ENCODE results near the gene NUPR2. TPM values are rescaled to one million over a fixed set of nuclear protein-coding genes. Genes with fewer than 3 reads are reported as not detected.
"Not testable (repeated sequence)": the region's sequence is repeated elsewhere in the genome, so short reads cannot be mapped to it uniquely, and the experiment has no call there.

The NUPR2 gene
- total and polyA plus RNA-seq, 5 donors = not detected

GRCh38 chr7:56106108-56107073 is 9.8 kb downstream of the NUPR2 start, which contains the start of gene CHCHD2:
CHCHD2 (minus strand) TSS chr7:56106476; CDS start chr7:56106413, 63 bp downstream.
- peak within 1 kb of the TSS; percentile 97 for H3K4me3 ChIP-seq (ENCODE audit: low read length)
- DNase-seq (peak; percentile 97 to 98 (median 98)), ATAC-seq (peak; percentile 100)
- peak within 1 kb of the TSS; percentile 95 for H3K27ac ChIP-seq (ENCODE audit: low read length)
- intact Hi-C loops (cut with DNase I) = no loop called here
- H3K4me1 ChIP-seq (ENCODE audit: control insufficient read depth, insufficient read depth, low read length) = no peaks in the 10 kb centered on the region
- 3% methylated on average over 57 of the region's 57 CpGs for WGBS
- no peaks in the 10 kb centered on the region for H3K9me3 ChIP-seq (ENCODE audit: control insufficient read depth, low read length)
- no peaks in the 10 kb centered on the region for H3K27me3 ChIP-seq (ENCODE audit: control insufficient read depth, insufficient read depth)

DNA sequence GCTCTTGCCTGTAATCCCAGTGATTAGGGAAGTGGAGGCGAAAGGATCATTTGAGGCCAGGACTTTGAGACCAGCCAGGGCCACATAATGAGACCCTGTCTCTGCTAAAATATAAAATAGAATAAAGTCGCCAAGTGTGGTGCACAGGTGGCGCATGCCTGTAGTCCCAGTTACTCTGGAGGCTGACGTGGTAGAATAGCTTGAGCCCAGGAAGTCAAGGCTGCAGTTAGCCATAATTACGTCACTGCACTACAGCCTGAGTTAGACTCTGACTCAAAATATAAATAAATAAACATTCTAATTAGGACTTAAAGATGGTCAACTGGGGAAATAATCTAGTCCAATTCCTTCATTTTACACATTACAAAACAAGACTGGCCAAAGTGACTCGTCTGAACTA is 10.7 kb downstream of the NUPR2 start:
- H3K4me1 ChIP-seq (ENCODE audit: control insufficient read depth, insufficient read depth, low read length) = no peaks in the 10 kb centered on the region
- H3K27ac ChIP-seq (ENCODE audit: low read length) = no peak overlapping the region
- intact Hi-C loops (cut with DNase I) = no loop called here
- H3K9me3 ChIP-seq (ENCODE audit: control insufficient read depth, low read length) = no peaks in the 10 kb centered on the region
- DNase-seq = no peak
- no peaks in the 10 kb centered on the region for H3K27me3 ChIP-seq (ENCODE audit: control insufficient read depth, insufficient read depth)
- ATAC-seq = peak; percentile 47 to 63
- 22% methylated on average over 6 of the region's 6 CpGs for WGBS
- peak overlapping the region; percentile 97 for H3K4me3 ChIP-seq (ENCODE audit: low read length)

DNA sequence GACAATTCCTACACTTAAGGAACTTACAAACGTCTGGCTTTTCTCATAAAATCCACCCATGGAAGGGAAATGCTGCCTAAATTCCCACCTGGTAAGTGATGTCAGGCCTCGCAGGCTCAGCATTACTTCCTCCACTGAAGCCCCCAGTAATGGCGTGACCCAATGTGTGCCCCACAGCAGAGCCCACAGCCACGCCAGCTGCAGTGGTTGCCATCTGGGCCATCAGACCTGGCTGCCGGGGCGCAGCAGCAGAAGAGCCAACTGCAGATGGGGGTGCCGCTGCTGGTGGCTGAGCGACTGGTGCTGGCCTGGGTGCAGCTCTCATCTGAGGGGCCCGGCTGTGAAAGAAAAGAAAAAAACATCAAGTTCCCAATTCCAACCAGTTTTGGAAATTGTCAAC is 12.1 kb downstream of the NUPR2 start:
- H3K9me3 ChIP-seq (ENCODE audit: control insufficient read depth, low read length); DNase-seq; intact Hi-C loops (cut with DNase I); ATAC-seq; H3K4me1 ChIP-seq (ENCODE audit: control insufficient read depth, insufficient read depth, low read length); H3K27ac ChIP-seq (ENCODE audit: low read length); H3K4me3 ChIP-seq (ENCODE audit: low read length); H3K27me3 ChIP-seq (ENCODE audit: control insufficient read depth, insufficient read depth): not testable (repeated sequence)
- WGBS = 88% methylated on average over 9 of the region's 9 CpGs

- Histone ChIP-seq H3K27ac (ENCODE audit: low read length) (no peak overlapping the region), H3K27me3 (ENCODE audit: control insufficient read depth, insufficient read depth) (no peaks in the 10 kb centered on the region), H3K9me3 (ENCODE audit: control insufficient read depth, low read length) (no peaks in the 10 kb centered on the region), H3K4me1 (ENCODE audit: control insufficient read depth, insufficient read depth, low read length) (peaks cover 1% of the 10 kb centered on the region), H3K4me3 (ENCODE audit: low read length) (no peak overlapping the region)
- intact Hi-C loops (cut with DNase I) = no loop called here
- DNase-seq (no peak), ATAC-seq (no peak)
- 96% methylated on average over 3 of the region's 3 CpGs for WGBS
Observed at GRCh38 chr7:56099653-56100052, 16.6 kb downstream of the NUPR2 start.

GRCh38 chr7:56098187-56099008 is 17.8 kb downstream of the NUPR2 start:
- WGBS = 87% methylated on average over 8 of the region's 8 CpGs
- H3K27ac ChIP-seq (ENCODE audit: low read length); ATAC-seq: not testable (repeated sequence)

GRCh38 chr7:56097700-56098099 is 18.5 kb downstream of the NUPR2 start:
- intact Hi-C loops (cut with DNase I) = no loop called here
- DNase-seq = peak in 1 of 3 donors; percentile 59
- no peaks in the 10 kb centered on the region for H3K9me3 ChIP-seq (ENCODE audit: control insufficient read depth, low read length)
- peak; percentile 36 to 56 for ATAC-seq
- no peaks in the 10 kb centered on the region for H3K27me3 ChIP-seq (ENCODE audit: control insufficient read depth, insufficient read depth)
- no peak overlapping the region for H3K27ac ChIP-seq (ENCODE audit: low read length)
- 53% methylated on average over 5 of the region's 5 CpGs for WGBS
- H3K4me3 ChIP-seq (ENCODE audit: low read length) = no peak overlapping the region
- H3K4me1 ChIP-seq (ENCODE audit: control insufficient read depth, insufficient read depth, low read length) = peaks cover 4% of the 10 kb centered on the region

More at GRCh38 chr7:56098187-56099008, 17.8 kb downstream of the NUPR2 start:
- H3K27me3 ChIP-seq (ENCODE audit: control insufficient read depth, insufficient read depth); H3K4me1 ChIP-seq (ENCODE audit: control insufficient read depth, insufficient read depth, low read length); H3K9me3 ChIP-seq (ENCODE audit: control insufficient read depth, low read length); H3K4me3 ChIP-seq (ENCODE audit: low read length); DNase-seq; intact Hi-C loops (cut with DNase I): not testable (repeated sequence)

DNA sequence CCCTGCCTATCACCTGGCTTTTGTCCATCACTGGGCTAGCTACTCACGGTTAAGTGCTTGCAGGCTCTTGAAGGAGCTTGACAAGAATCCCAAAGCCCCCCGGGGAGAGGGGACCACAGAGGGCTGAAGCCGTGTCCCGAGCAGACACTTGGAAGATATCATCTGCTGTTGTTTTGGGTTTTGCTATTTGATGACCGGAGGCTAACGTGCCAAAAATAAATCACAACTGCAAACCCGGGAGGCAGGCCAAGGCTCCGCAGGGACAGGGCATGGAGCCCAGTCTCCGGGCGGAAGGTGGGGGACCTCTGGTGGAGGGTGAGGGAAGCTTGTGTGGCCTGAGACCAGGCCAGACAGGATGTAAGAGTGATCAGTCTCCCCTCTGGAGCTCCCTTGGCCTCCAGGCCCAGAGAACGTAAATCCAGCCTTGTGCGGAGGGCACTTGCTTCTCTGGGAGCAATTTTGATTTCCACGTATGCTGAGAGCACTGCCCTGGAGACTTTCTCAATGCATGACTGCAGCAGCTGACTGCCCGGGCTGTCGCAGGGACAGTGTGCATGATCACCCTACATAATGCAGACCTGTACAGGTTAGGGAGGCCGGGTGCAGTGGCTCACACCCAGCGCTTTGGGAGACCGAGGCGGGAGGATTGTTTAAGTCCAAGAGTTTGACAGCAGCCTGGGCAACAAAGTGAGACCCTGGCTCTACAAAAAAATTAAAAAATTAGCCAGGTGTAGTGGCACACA is 23.3 kb downstream of the NUPR2 start, which contains the start of gene PHKG1:
PHKG1 (minus strand) TSS at position 164 of the 743 bp plus-strand sequence. CDS start 4,011 bp downstream, outside the sequence.
- Histone ChIP-seq H3K27ac (ENCODE audit: low read length) (peak within 1 kb of the TSS; percentile 91), H3K9me3 (ENCODE audit: control insufficient read depth, low read length) (no peaks in the 10 kb centered on the region), H3K4me3 (ENCODE audit: low read length) (peak within 1 kb of the TSS; percentile 1), H3K27me3 (ENCODE audit: control insufficient read depth, insufficient read depth) (no peaks in the 10 kb centered on the region), H3K4me1 (ENCODE audit: control insufficient read depth, insufficient read depth, low read length) (peaks cover 13% of the 10 kb centered on the region)
- peak; percentile 91 for ATAC-seq
- DNase-seq = peak; percentile 79 to 95 (median 92)
- intact Hi-C loops (cut with DNase I) = no loop called here
- 30% methylated on average over 19 of the region's 19 CpGs for WGBS

DNA sequence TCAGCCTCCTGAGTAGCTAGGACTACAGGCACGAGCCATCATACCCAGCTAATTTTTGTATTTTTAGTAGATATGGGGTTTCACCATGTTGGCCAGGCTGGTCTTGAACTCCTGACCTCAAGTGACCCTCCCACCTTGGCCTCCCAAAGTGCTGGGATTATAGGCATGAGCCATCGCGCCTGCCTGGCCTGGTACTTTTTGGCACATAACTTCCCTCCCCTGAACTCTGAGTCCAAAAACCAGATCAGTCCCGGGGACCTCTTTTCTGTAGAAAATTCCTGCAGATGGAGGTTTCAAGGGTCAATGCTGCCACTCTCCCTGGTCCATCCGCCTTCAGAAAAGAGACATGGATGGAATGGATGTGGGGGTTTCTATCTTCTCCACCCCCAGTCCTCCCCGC is 23.8 kb downstream of the NUPR2 start:
- 19% methylated on average over 6 of the region's 6 CpGs for WGBS

GRCh38 chr7:56091591-56091990 is 24.6 kb downstream of the NUPR2 start:
- ATAC-seq = peak; percentile 84 to 92
- 58% methylated on average over 3 of the region's 3 CpGs for WGBS
- no peaks in the 10 kb centered on the region for H3K27me3 ChIP-seq (ENCODE audit: control insufficient read depth, insufficient read depth)
- no peaks in the 10 kb centered on the region for H3K9me3 ChIP-seq (ENCODE audit: control insufficient read depth, low read length)
- no peak overlapping the region for H3K4me3 ChIP-seq (ENCODE audit: low read length)
- intact Hi-C loops (cut with DNase I) = no loop called here
- peaks cover 12% of the 10 kb centered on the region for H3K4me1 ChIP-seq (ENCODE audit: control insufficient read depth, insufficient read depth, low read length)
- peak overlapping the region; percentile 91 for H3K27ac ChIP-seq (ENCODE audit: low read length)
- peak; percentile 73 to 87 (median 84) for DNase-seq

More for the DNA sequence above, 23.8 kb downstream of the NUPR2 start:
- peaks cover 12% of the 10 kb centered on the region for H3K4me1 ChIP-seq (ENCODE audit: control insufficient read depth, insufficient read depth, low read length)
- H3K4me3 ChIP-seq (ENCODE audit: low read length) = peak overlapping the region; percentile 1
- intact Hi-C loops (cut with DNase I); H3K27me3 ChIP-seq (ENCODE audit: control insufficient read depth, insufficient read depth); H3K9me3 ChIP-seq (ENCODE audit: control insufficient read depth, low read length); DNase-seq: not testable (repeated sequence)
- peak in 1 of 2 donors; percentile 2 for ATAC-seq
- peak overlapping the region; percentile 82 for H3K27ac ChIP-seq (ENCODE audit: low read length)

DNA sequence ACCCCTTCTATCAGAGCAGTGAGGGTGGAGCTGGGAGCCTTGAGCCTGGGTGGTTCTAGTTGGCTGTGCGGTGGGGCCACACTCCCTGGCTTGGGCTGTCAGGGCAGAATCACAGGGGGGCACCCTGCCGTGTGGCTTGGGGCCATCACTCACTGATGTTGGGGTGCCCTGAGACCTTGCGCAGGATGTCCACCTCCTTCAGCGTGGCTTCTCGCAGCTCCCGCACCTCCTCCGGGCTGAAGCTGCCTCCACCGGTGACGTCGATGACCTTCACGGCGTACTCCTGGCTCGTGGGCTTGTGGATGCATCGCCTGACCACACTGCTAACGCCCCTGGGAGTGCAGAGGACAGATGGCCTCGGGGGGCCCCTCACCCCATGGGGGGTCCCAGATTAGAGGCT is 28.8 kb downstream of the NUPR2 start:
- WGBS = 89% methylated on average over 16 of the region's 16 CpGs
- no peaks in the 10 kb centered on the region for H3K27me3 ChIP-seq (ENCODE audit: control insufficient read depth, insufficient read depth)
- intact Hi-C loops (cut with DNase I) = no loop called here
- H3K27ac ChIP-seq (ENCODE audit: low read length) = no peak overlapping the region
- no peaks in the 10 kb centered on the region for H3K9me3 ChIP-seq (ENCODE audit: control insufficient read depth, low read length)
- H3K4me3 ChIP-seq (ENCODE audit: low read length) = no peak overlapping the region
- DNase-seq (peak in 1 of 3 donors; percentile 18), ATAC-seq (no peak)
- H3K4me1 ChIP-seq (ENCODE audit: control insufficient read depth, insufficient read depth, low read length) = peaks cover 11% of the 10 kb centered on the region
